Measurements from ENCODE around the gene TTL. TPM values are rescaled to one million over a fixed set of nuclear protein-coding genes. Genes with fewer than 3 reads are reported as not detected.
"Not testable (repeated sequence)": the region's sequence is repeated elsewhere in the genome, so short reads cannot be mapped to it uniquely, and the experiment has no call there.

The TTL gene
- total RNA-seq, 1 experiment from 2014 or later: 58.9 TPM

GRCh38 chr2:112500850-112501484, 19.0 kb downstream of the TTL start:
- not testable (repeated sequence) for H3K4me1 Mint-ChIP-seq; H4K5ac ChIP-seq (ENCODE audit: insufficient read length, low read depth, low read length); H3K9ac ChIP-seq (ENCODE audit: extremely low read depth, insufficient read length, low read length); H3K4me2 ChIP-seq (ENCODE audit: insufficient read depth, insufficient read length, low read length); H4K91ac ChIP-seq (ENCODE audit: insufficient read length, low read depth, low read length); H3T11ph ChIP-seq (ENCODE audit: low read length); DNase-seq; H2BK20ac ChIP-seq (ENCODE audit: low read depth, low read length, poor library complexity, severe bottlenecking); H2AK5ac ChIP-seq (ENCODE audit: insufficient read length, low read length); H3K56ac ChIP-seq (ENCODE audit: insufficient read length, low read depth, low read length); H3K79me2 ChIP-seq (ENCODE audit: insufficient read depth, low read length); H2BK5ac ChIP-seq (ENCODE audit: insufficient read length, low read length); H3K27me3 ChIP-seq (ENCODE audit: insufficient read depth, low read length); H2BK15ac ChIP-seq (ENCODE audit: low read depth, low read length); H2BK120ac ChIP-seq (ENCODE audit: low read depth, low read length, poor library complexity, severe bottlenecking); H3K27ac Mint-ChIP-seq; H3K27me3 Mint-ChIP-seq (ENCODE audit: low read depth); H3K4ac ChIP-seq (ENCODE audit: low read depth, low read length); H3K14ac ChIP-seq (ENCODE audit: insufficient read depth, low read length); H3K79me1 ChIP-seq (ENCODE audit: insufficient read depth, low read depth, low read length, poor library complexity, severe bottlenecking); H3K9me3 ChIP-seq (ENCODE audit: control insufficient read depth, low read depth, low read length); H3K9me3 Mint-ChIP-seq; H3K4me1 ChIP-seq (ENCODE audit: insufficient read depth, low read length); H4K20me1 ChIP-seq (ENCODE audit: control insufficient read depth, insufficient read depth, insufficient read length); H3K23me2 ChIP-seq (ENCODE audit: insufficient read length, low read depth, low read length, poor library complexity, severe bottlenecking); H4K8ac ChIP-seq (replicated peaks; ENCODE audit: insufficient read length, low read depth, low read length); H3K27ac ChIP-seq (ENCODE audit: insufficient read length, low read depth, low read length); H2BK12ac ChIP-seq (ENCODE audit: insufficient read length, low read depth, low read length); H3K18ac ChIP-seq (ENCODE audit: insufficient read length, low read depth, low read length); H3K23ac ChIP-seq (ENCODE audit: insufficient read length, low read depth, low read length); H2AFZ ChIP-seq (ENCODE audit: low read length); H3K4me3 Mint-ChIP-seq
- peaks cover 15 to 27% (median 26%) of the 10 kb centered on the region in 3 experiments for H3K36me3 Mint-ChIP-seq (ENCODE audit: insufficient read depth in 1 of 3, low read depth in 3 of 3)
- TF ChIP-seq, protein P1, sequence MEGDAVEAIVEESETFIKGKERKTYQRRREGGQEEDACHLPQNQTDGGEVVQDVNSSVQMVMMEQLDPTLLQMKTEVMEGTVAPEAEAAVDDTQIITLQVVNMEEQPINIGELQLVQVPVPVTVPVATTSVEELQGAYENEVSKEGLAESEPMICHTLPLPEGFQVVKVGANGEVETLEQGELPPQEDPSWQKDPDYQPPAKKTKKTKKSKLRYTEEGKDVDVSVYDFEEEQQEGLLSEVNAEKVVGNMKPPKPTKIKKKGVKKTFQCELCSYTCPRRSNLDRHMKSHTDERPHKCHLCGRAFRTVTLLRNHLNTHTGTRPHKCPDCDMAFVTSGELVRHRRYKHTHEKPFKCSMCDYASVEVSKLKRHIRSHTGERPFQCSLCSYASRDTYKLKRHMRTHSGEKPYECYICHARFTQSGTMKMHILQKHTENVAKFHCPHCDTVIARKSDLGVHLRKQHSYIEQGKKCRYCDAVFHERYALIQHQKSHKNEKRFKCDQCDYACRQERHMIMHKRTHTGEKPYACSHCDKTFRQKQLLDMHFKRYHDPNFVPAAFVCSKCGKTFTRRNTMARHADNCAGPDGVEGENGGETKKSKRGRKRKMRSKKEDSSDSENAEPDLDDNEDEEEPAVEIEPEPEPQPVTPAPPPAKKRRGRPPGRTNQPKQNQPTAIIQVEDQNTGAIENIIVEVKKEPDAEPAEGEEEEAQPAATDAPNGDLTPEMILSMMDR (conservative IDR thresholded peaks at IDR 0.05): peak; percentile 31; the same call in 1 of the 3 replicates
- WGBS (ENCODE audit: extremely low coverage, insufficient read length, low lambda C conversion rate): no CpG with 5 or more reads among the region's 10 CpGs

- not testable (repeated sequence) for H3K4ac ChIP-seq (ENCODE audit: low read depth, low read length); H3K79me2 ChIP-seq (ENCODE audit: insufficient read depth, low read length); H3K23ac ChIP-seq (ENCODE audit: insufficient read length, low read depth, low read length); H3K9me3 Mint-ChIP-seq; H3K23me2 ChIP-seq (ENCODE audit: insufficient read length, low read depth, low read length, poor library complexity, severe bottlenecking); H3K14ac ChIP-seq (ENCODE audit: insufficient read depth, low read length); H2BK5ac ChIP-seq (ENCODE audit: insufficient read length, low read length); H2AK5ac ChIP-seq (ENCODE audit: insufficient read length, low read length); H3K9me3 ChIP-seq (ENCODE audit: control insufficient read depth, low read depth, low read length); H2AFZ ChIP-seq (ENCODE audit: low read length); H4K91ac ChIP-seq (ENCODE audit: insufficient read length, low read depth, low read length); H3K27me3 Mint-ChIP-seq (ENCODE audit: low read depth); H3K18ac ChIP-seq (ENCODE audit: insufficient read length, low read depth, low read length); H3K9ac ChIP-seq (ENCODE audit: extremely low read depth, insufficient read length, low read length); H3K4me1 Mint-ChIP-seq; H2BK15ac ChIP-seq (ENCODE audit: low read depth, low read length); H3K4me1 ChIP-seq (ENCODE audit: insufficient read depth, low read length); H2BK120ac ChIP-seq (ENCODE audit: low read depth, low read length, poor library complexity, severe bottlenecking); H3K79me1 ChIP-seq (ENCODE audit: insufficient read depth, low read depth, low read length, poor library complexity, severe bottlenecking); H3T11ph ChIP-seq (ENCODE audit: low read length); H3K27me3 ChIP-seq (ENCODE audit: insufficient read depth, low read length); H3K4me2 ChIP-seq (ENCODE audit: insufficient read depth, insufficient read length, low read length); H2BK20ac ChIP-seq (ENCODE audit: low read depth, low read length, poor library complexity, severe bottlenecking); H4K8ac ChIP-seq (replicated peaks; ENCODE audit: insufficient read length, low read depth, low read length); H2BK12ac ChIP-seq (ENCODE audit: insufficient read length, low read depth, low read length); H3K27ac ChIP-seq (ENCODE audit: insufficient read length, low read depth, low read length); H3K56ac ChIP-seq (ENCODE audit: insufficient read length, low read depth, low read length); DNase-seq; H4K20me1 ChIP-seq (ENCODE audit: control insufficient read depth, insufficient read depth, insufficient read length); H4K5ac ChIP-seq (ENCODE audit: insufficient read length, low read depth, low read length)
- H3K4me3 Mint-ChIP-seq: peak overlapping the region; percentile 42 to 68
- peak overlapping the region; percentile 16 to 96 (median 88); a peak in 4 of 7 replicates for H3K27ac Mint-ChIP-seq
- H3K36me3 Mint-ChIP-seq (ENCODE audit: insufficient read depth in 1 of 3, low read depth in 3 of 3): peaks cover 11 to 28% (median 26%) of the 10 kb centered on the region in 3 experiments
- no CpG with 5 or more reads among the region's 32 CpGs for WGBS (ENCODE audit: extremely low coverage, insufficient read length, low lambda C conversion rate)
Observed at GRCh38 chr2:112509239-112509998, 27.5 kb downstream of the TTL start.

Data from H9 (cell line).